ENCODE measurements around the gene CHRNB4.

The CHRNB4 gene

GRCh38 chr15:78676424-78677110, 35.6 kb upstream of the CHRNB4 start:
- no peaks in the 10 kb centered on the region for H3K36me3 Mint-ChIP-seq (ENCODE audit: insufficient read depth)
- H3K27me3 Mint-ChIP-seq, result no peaks in the 10 kb centered on the region
- DNase-seq (ENCODE audit: low spot score in 2 of 2), result no peak
- no peaks in the 10 kb centered on the region for H3K4me1 Mint-ChIP-seq
- H3K9me3 Mint-ChIP-seq, result no peaks in the 10 kb centered on the region
- H3K27ac Mint-ChIP-seq (ENCODE audit: low read depth), result no peak overlapping the region
- no peak for ATAC-seq (replicated peaks; ENCODE audit: extremely low read depth, poor library complexity, severe bottlenecking)
- H3K4me3 Mint-ChIP-seq, result no peak overlapping the region

- Mint-ChIP-seq H3K27ac (ENCODE audit: low read depth) (no peak overlapping the region), H3K9me3 (no peaks in the 10 kb centered on the region), H3K4me1 (no peaks in the 10 kb centered on the region), H3K36me3 (ENCODE audit: insufficient read depth) (no peaks in the 10 kb centered on the region), H3K4me3 (no peak overlapping the region), H3K27me3 (no peaks in the 10 kb centered on the region)
- DNase-seq (ENCODE audit: low spot score in 2 of 2), result no peak
- no peak for ATAC-seq (replicated peaks; ENCODE audit: extremely low read depth, poor library complexity, severe bottlenecking)
These were observed 34.8 kb upstream of the CHRNB4 start for GRCh38 chr15:78675617-78676360.

GRCh38 chr15:78675206-78675605, 34.2 kb upstream of the CHRNB4 start:
- H3K27me3 Mint-ChIP-seq, result no peaks in the 10 kb centered on the region
- no peak for ATAC-seq (replicated peaks; ENCODE audit: extremely low read depth, poor library complexity, severe bottlenecking)
- no peaks in the 10 kb centered on the region for H3K4me1 Mint-ChIP-seq
- no peak overlapping the region for H3K4me3 Mint-ChIP-seq
- no peaks in the 10 kb centered on the region for H3K9me3 Mint-ChIP-seq
- H3K36me3 Mint-ChIP-seq (ENCODE audit: insufficient read depth), result no peaks in the 10 kb centered on the region
- DNase-seq (ENCODE audit: low spot score in 2 of 2), result no peak
- no peak overlapping the region for H3K27ac Mint-ChIP-seq (ENCODE audit: low read depth)

GRCh38 chr15:78673917-78674444, 33.0 kb upstream of the CHRNB4 start:
- DNase-seq (ENCODE audit: low spot score in 2 of 2) (no peak), ATAC-seq (replicated peaks; ENCODE audit: extremely low read depth, poor library complexity, severe bottlenecking) (no peak)
- Mint-ChIP-seq H3K27me3 (peaks cover under 1% of the 10 kb centered on the region), H3K4me3 (no peak overlapping the region), H3K36me3 (ENCODE audit: insufficient read depth) (no peaks in the 10 kb centered on the region), H3K27ac (ENCODE audit: low read depth) (no peak overlapping the region), H3K9me3 (no peaks in the 10 kb centered on the region), H3K4me1 (no peaks in the 10 kb centered on the region)

- Mint-ChIP-seq H3K9me3 (no peaks in the 10 kb centered on the region), H3K4me3 (no peak overlapping the region), H3K27me3 (peaks cover 5% of the 10 kb centered on the region), H3K4me1 (no peaks in the 10 kb centered on the region), H3K27ac (ENCODE audit: low read depth) (no peak overlapping the region), H3K36me3 (ENCODE audit: insufficient read depth) (no peaks in the 10 kb centered on the region)
- no peak for DNase-seq (ENCODE audit: low spot score in 2 of 2)
- ATAC-seq (replicated peaks; ENCODE audit: extremely low read depth, poor library complexity, severe bottlenecking), result no peak
These were observed 32.5 kb upstream of the CHRNB4 start for GRCh38 chr15:78673476-78673875.

- Mint-ChIP-seq H3K4me3 (no peak overlapping the region), H3K4me1 (no peaks in the 10 kb centered on the region), H3K27ac (ENCODE audit: low read depth) (no peak overlapping the region), H3K36me3 (ENCODE audit: insufficient read depth) (no peaks in the 10 kb centered on the region), H3K27me3 (peaks cover 15% of the 10 kb centered on the region), H3K9me3 (no peaks in the 10 kb centered on the region)
- ATAC-seq (replicated peaks; ENCODE audit: extremely low read depth, poor library complexity, severe bottlenecking), result no peak
- no peak for DNase-seq (ENCODE audit: low spot score in 2 of 2)
These were observed 31.4 kb upstream of the CHRNB4 start for GRCh38 chr15:78672285-78673014.

- Mint-ChIP-seq H3K27ac (ENCODE audit: low read depth) (no peak overlapping the region), H3K4me3 (no peak overlapping the region), H3K36me3 (ENCODE audit: insufficient read depth) (no peaks in the 10 kb centered on the region), H3K9me3 (no peaks in the 10 kb centered on the region), H3K27me3 (peaks cover 21% of the 10 kb centered on the region), H3K4me1 (no peaks in the 10 kb centered on the region)
- DNase-seq (ENCODE audit: low spot score in 2 of 2), result no peak
- no peak for ATAC-seq (replicated peaks; ENCODE audit: extremely low read depth, poor library complexity, severe bottlenecking)
These were observed 30.7 kb upstream of the CHRNB4 start for GRCh38 chr15:78671626-78672211.

- Mint-ChIP-seq H3K4me1 (no peaks in the 10 kb centered on the region), H3K36me3 (ENCODE audit: insufficient read depth) (no peaks in the 10 kb centered on the region), H3K27me3 (peaks cover 30% of the 10 kb centered on the region), H3K4me3 (no peak overlapping the region), H3K27ac (ENCODE audit: low read depth) (no peak overlapping the region), H3K9me3 (no peaks in the 10 kb centered on the region)
- DNase-seq (ENCODE audit: low spot score in 2 of 2) (no peak), ATAC-seq (replicated peaks; ENCODE audit: extremely low read depth, poor library complexity, severe bottlenecking) (no peak)
These were observed 28.0 kb upstream of the CHRNB4 start for GRCh38 chr15:78668987-78669386.

GRCh38 chr15:78667578-78668236, 26.7 kb upstream of the CHRNB4 start:
- H3K36me3 Mint-ChIP-seq (ENCODE audit: insufficient read depth), result no peaks in the 10 kb centered on the region
- no peak for ATAC-seq (replicated peaks; ENCODE audit: extremely low read depth, poor library complexity, severe bottlenecking)
- DNase-seq (ENCODE audit: low spot score in 2 of 2), result no peak
- H3K4me3 Mint-ChIP-seq, result no peak overlapping the region
- no peak overlapping the region for H3K27ac Mint-ChIP-seq (ENCODE audit: low read depth)
- no peaks in the 10 kb centered on the region for H3K4me1 Mint-ChIP-seq
- H3K27me3 Mint-ChIP-seq, result peaks cover 30% of the 10 kb centered on the region
- H3K9me3 Mint-ChIP-seq, result no peaks in the 10 kb centered on the region

- H3K4me1 Mint-ChIP-seq, result no peaks in the 10 kb centered on the region
- H3K4me3 Mint-ChIP-seq, result no peak overlapping the region
- H3K9me3 Mint-ChIP-seq, result no peaks in the 10 kb centered on the region
- H3K27me3 Mint-ChIP-seq, result peaks cover 41% of the 10 kb centered on the region
- DNase-seq (ENCODE audit: low spot score in 2 of 2) (no peak), ATAC-seq (replicated peaks; ENCODE audit: extremely low read depth, poor library complexity, severe bottlenecking) (no peak)
- H3K36me3 Mint-ChIP-seq (ENCODE audit: insufficient read depth), result no peaks in the 10 kb centered on the region
- no peak overlapping the region for H3K27ac Mint-ChIP-seq (ENCODE audit: low read depth)
These were observed 25.0 kb upstream of the CHRNB4 start for GRCh38 chr15:78666010-78666409.

GRCh38 chr15:78663703-78664102, 22.7 kb upstream of the CHRNB4 start:
- no peaks in the 10 kb centered on the region for H3K9me3 Mint-ChIP-seq
- no peak overlapping the region for H3K27ac Mint-ChIP-seq (ENCODE audit: low read depth)
- no peaks in the 10 kb centered on the region for H3K36me3 Mint-ChIP-seq (ENCODE audit: insufficient read depth)
- no peak for DNase-seq (ENCODE audit: low spot score in 2 of 2)
- H3K27me3 Mint-ChIP-seq, result peaks cover 50% of the 10 kb centered on the region
- no peak overlapping the region for H3K4me3 Mint-ChIP-seq
- H3K4me1 Mint-ChIP-seq, result no peaks in the 10 kb centered on the region
- ATAC-seq (replicated peaks; ENCODE audit: extremely low read depth, poor library complexity, severe bottlenecking), result no peak

GRCh38 chr15:78662028-78662427, 21.0 kb upstream of the CHRNB4 start:
- Mint-ChIP-seq H3K27ac (ENCODE audit: low read depth) (no peak overlapping the region), H3K4me1 (no peaks in the 10 kb centered on the region), H3K9me3 (no peaks in the 10 kb centered on the region), H3K4me3 (no peak overlapping the region), H3K36me3 (ENCODE audit: insufficient read depth) (no peaks in the 10 kb centered on the region), H3K27me3 (peaks cover 33% of the 10 kb centered on the region)
- DNase-seq (ENCODE audit: low spot score in 2 of 2) (no peak), ATAC-seq (replicated peaks; ENCODE audit: extremely low read depth, poor library complexity, severe bottlenecking) (no peak)

All from central memory CD8-positive, alpha-beta T cell (primary cell).